ENCODE measurements around the gene UBE3B.

Gene UBE3B

DNA sequence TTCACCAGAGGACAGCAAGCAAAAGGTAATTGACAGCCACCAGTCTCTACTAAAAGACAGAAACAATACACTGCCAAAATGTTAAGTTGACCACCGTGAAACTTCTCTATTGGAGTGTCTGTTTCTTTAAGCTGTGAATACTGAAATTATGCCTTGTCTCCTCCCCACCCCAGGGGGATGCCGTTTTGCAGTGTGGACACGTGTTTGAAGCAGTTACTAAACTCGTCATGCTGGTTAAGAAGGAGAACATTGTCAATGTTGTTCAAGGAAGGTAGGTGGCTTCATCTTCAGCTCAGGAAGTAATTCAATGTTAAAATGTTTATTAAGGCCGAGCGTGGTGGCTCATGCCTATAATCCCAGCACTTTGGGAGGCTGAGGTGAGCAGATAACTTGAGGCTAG is 33.2 kb upstream of the UBE3B start:
- no peaks in the 10 kb centered on the region for H3K4me1 Mint-ChIP-seq
- ATAC-seq (no peak), DNase-seq (no peak)
- H3K27me3 Mint-ChIP-seq = no peaks in the 10 kb centered on the region
- no peak overlapping the region for H3K4me3 Mint-ChIP-seq
- H3K27ac Mint-ChIP-seq = no peak overlapping the region
- H3K9me3 Mint-ChIP-seq = no peaks in the 10 kb centered on the region

DNA sequence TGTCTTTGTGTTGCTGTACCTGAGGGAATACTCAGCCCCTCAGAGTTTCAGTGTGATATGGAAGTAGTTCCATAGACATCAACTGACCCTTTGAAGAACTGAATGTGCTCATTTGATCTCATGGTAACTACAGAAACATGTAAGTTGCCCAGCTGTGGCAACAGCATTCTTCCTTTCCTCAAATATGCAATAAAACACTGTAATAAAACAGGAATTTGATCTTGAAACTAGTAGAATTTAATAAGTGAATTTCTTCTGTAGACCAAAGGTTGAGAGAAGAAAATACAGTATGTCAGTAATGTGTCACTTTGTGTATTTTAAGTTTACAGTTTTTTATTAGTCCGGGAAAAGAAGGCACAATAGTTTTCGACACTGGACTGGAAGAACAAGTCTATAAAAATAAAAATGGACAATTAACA is 32.2 kb upstream of the UBE3B start:
- H3K27ac Mint-ChIP-seq = no peak overlapping the region
- H3K9me3 Mint-ChIP-seq = no peaks in the 10 kb centered on the region

DNA sequence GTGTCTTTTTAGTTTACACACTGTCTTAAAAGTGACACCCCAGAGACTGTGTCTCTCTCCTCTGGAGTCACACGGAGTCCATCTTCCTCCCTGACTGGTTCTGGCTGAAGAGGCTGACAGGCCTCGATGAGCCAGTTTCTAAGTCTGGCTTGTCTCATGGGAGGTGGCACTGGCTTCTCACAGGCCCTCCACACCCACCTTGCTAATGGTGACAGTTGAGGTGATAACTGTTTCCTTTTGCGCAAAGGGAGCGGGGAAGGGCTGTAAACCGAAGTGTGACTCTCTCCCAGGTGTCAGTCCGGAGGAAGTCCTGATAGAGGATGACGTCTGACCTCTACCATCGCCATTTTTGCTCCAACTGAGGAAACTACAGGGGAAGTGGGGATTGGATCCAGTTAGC is 30.6 kb upstream of the UBE3B start:
- no peak for ATAC-seq
- H3K4me1 Mint-ChIP-seq = peaks cover 5% of the 10 kb centered on the region
- DNase-seq = no peak
- no peak overlapping the region for H3K4me3 Mint-ChIP-seq
- no peak overlapping the region for H3K27ac Mint-ChIP-seq
- no peaks in the 10 kb centered on the region for H3K9me3 Mint-ChIP-seq
- no peaks in the 10 kb centered on the region for H3K27me3 Mint-ChIP-seq

More for the DNA sequence above, 32.2 kb upstream of the UBE3B start:
- no peak for DNase-seq
- H3K4me3 Mint-ChIP-seq = no peak overlapping the region
- no peaks in the 10 kb centered on the region for H3K27me3 Mint-ChIP-seq
- ATAC-seq = no peak
- peaks cover under 1% of the 10 kb centered on the region for H3K4me1 Mint-ChIP-seq

DNA sequence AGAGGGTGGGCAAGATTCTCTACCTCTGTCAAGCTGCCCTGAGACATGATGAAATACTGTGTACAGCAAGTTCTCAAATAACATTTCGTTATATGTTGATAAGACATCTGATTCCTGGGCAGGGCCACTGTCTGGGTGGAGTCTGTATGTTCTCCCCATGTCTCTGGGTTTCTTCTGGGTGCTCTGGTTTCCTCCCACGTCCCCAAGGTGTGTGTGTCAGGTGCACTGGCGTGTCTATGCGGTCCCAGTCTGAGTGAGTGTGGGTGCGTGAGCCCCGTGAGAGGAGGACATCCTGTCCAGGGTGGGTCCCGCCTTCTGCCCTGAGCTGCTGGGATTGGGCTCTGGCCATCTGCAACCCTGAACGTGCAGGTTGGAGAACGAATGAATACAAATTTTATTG is 30.0 kb upstream of the UBE3B start:
- Mint-ChIP-seq H3K4me3 (no peak overlapping the region), H3K9me3 (no peaks in the 10 kb centered on the region), H3K27ac (peak overlapping the region in 1 of 2 donors; percentile 65), H3K4me1 (peaks cover 5% of the 10 kb centered on the region), H3K27me3 (no peaks in the 10 kb centered on the region)
- DNase-seq (no peak), ATAC-seq (no peak)

DNA sequence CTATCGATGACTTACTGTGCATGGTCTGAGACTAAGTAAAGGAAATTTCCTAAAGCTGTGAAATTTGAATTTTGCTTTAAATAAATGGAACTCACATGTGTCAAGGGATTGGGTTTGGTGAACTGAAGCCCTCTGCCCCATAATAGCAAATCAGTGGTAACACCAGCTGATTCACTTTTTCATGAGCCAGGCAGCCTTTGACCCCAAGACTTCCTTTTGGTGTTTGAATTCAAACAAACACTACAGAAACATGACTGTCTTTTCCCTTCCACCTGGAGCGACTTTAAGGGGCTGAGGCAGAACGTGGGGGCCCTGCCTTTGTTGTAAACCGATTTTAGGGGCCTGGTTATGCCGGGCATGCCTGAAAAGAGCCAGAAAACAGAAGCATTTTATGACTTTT is 29.2 kb upstream of the UBE3B start:
- Mint-ChIP-seq H3K4me3 (no peak overlapping the region), H3K27ac (no peak overlapping the region), H3K9me3 (no peaks in the 10 kb centered on the region), H3K4me1 (peaks cover 5% of the 10 kb centered on the region), H3K27me3 (no peaks in the 10 kb centered on the region)
- no peak for ATAC-seq
- no peak for DNase-seq

DNA sequence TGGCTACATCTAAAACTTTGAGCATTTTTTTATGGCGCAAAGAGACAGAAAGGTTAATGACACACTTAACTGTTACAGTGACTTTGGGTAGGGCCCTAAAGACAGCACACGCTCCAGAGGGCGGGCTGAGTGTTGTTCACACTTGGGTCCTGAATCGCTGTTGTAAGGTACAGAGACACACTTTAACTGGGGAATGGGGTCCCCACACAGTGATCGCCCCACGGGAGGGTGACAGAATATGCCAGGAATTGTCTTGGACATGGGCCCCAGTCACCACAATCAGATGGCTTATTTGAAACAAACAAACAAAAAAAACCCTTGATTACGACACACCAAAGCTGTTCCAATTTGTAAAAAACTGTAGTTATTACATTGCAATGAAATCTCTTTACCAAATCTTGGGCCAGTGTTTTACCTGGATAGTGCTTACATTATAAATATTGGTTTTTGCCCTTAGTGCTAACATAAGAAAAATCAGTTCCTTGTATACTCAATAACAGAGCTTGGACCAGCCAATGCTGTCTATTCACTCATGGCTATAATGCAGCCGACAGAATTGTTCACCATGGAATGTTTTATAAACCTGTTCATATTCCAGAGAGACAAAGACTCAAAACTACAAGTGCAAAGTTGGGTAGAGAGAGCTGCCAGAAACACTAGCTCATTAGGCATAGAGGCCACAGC is 28.6 kb upstream of the UBE3B start:
- Mint-ChIP-seq H3K27me3 (no peaks in the 10 kb centered on the region), H3K27ac (no peak overlapping the region), H3K4me1 (peaks cover 5% of the 10 kb centered on the region), H3K9me3 (no peaks in the 10 kb centered on the region), H3K4me3 (no peak overlapping the region)
- DNase-seq = no peak
- ATAC-seq = no peak

DNA sequence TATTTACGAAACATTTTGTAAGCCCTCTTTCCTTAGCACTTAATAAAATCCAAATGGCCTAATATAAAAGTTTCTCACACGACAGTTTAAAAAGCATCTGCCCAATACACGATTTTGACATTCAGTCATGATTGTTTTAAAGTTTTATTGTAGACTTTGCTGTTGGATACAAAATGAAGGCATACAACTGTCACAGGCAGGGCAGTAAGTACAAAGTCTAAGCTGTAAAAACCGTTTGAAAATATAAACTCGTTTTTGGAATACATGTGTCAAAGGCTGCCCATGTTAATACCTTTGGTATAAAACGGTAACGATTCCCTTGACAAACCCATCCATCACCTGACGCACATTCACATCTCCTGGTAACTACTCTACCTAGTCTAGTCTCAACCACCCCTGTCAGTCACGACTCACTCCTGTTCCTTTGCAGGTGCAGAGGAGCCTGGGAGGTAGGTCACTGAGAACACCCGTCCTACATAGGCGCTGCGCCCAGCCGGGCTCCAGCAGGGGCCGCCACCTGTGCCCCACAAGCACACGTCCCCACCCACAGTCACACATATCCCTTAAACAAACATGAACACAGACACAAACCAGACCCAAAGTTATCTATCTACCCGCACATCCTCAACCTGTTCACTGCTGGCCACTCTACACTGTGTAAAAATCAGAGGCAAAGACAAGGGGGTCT is 27.4 kb upstream of the UBE3B start:
- Mint-ChIP-seq H3K27ac (no peak overlapping the region), H3K27me3 (no peaks in the 10 kb centered on the region), H3K4me3 (no peak overlapping the region), H3K4me1 (peaks cover 5% of the 10 kb centered on the region), H3K9me3 (no peaks in the 10 kb centered on the region)
- DNase-seq = no peak
- ATAC-seq = no peak

DNA sequence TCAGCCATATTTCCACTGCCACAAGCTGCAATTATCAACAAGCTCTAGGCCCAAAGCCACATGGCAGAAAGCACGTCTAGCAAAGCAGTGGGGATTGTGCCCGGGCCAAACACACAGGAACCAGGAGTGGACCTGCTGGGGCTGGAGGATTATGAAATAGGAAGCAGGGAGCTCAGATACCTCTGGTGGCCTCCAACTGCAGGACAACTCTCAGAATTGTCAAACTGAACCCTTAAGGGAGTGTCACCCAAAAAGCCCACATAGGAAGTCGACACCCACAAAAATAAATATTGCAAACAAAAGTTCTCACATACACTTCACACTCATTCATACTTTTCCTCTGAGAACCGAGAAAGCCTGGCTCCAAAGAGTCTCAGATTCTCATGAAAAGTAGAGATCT is 26.5 kb upstream of the UBE3B start:
- Mint-ChIP-seq H3K9me3 (no peaks in the 10 kb centered on the region), H3K27ac (peak overlapping the region in 1 of 2 donors; percentile 63), H3K4me3 (no peak overlapping the region), H3K27me3 (no peaks in the 10 kb centered on the region), H3K4me1 (peaks cover 5% of the 10 kb centered on the region)
- ATAC-seq (no peak), DNase-seq (no peak)

DNA sequence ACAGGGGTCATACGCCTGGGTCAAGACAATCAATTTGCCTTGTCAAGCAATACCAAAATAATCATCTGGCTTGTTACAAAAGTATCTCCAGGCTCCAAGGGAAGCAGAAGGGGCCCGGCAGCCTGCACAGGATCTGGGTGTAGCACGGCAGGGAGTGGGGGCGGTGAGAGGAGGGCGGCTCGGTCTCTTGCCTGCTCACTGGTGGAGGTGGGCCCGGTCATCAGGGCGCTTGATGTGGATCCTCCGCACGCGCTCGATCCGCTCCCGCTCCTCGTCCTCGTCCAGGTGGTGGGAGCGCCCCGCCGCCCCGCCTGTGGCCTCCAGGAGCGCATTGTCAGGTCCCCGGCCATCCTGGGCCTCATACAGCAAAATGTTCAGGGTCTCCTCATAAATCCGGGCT is 26.0 kb upstream of the UBE3B start:
- H3K4me1 Mint-ChIP-seq = peaks cover 5% of the 10 kb centered on the region
- H3K9me3 Mint-ChIP-seq = no peaks in the 10 kb centered on the region
- no peak overlapping the region for H3K4me3 Mint-ChIP-seq
- no peak for DNase-seq
- H3K27ac Mint-ChIP-seq = no peak overlapping the region
- H3K27me3 Mint-ChIP-seq = no peaks in the 10 kb centered on the region
- ATAC-seq = no peak

DNA sequence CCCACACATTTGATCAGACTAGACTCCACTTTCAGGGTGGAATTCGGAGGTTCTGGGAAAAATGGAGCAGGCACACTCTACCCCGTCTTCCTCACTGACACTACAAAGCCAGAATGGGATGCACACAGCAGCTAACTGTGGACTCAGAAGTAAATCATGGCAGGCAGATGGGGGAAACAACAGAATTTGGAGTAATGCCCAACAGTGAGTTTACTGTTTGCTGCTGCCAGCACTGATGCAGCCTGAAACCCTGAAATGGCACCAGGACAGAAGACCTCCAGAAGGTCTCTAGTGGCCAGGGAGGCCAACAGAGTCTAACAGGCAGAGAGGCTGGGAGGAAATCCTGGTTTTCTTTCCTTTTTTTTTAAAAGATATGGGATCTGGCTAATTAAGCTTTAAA is 24.9 kb upstream of the UBE3B start:
- no peak overlapping the region for H3K27ac Mint-ChIP-seq
- H3K9me3 Mint-ChIP-seq = no peaks in the 10 kb centered on the region
- ATAC-seq = no peak
- no peak overlapping the region for H3K4me3 Mint-ChIP-seq
- peaks cover 5% of the 10 kb centered on the region for H3K4me1 Mint-ChIP-seq
- H3K27me3 Mint-ChIP-seq = no peaks in the 10 kb centered on the region
- no peak for DNase-seq

DNA sequence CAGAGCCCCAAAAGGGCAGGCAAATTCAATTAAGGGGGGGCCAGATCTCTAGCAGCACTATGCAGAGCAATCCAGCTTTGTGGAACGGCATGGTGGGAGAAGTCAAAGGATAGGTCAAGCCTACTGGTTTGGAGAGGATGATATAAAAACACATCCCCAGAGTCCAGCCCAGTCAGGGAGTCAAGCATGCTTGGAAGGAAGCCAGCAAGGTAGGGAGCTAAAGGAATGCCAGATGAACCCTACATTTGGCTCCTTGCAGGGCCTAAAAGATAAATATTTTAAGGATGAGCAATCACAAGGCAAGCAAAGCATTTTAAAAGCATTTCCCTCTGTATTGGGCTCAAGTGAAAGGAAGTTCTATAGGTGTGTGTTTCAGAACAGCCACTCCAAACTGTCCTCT is 21.7 kb upstream of the UBE3B start:
- H3K4me3 Mint-ChIP-seq = no peak overlapping the region

DNA sequence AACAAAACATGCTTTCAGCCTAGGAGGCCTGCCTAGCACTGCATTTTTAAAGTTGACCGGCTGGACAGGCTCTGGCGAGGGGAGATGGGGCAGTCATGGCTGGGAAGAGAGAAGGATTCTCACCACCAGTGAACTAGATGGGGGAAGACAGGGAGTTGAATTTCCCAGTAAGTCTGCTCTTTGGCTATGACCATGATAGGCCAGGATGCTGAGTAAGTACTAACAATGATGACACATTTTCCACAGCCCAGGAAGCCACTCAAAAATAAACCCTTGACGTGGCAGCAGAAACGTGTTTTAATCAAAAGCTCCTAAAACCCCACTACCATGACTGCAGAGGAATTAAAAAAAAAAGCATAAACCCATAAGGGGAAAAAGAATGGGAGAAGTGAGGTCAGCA is 19.3 kb upstream of the UBE3B start:
- DNase-seq (no peak), ATAC-seq (no peak)
- peaks cover 21% of the 10 kb centered on the region for H3K4me1 Mint-ChIP-seq
- no peak overlapping the region for H3K27ac Mint-ChIP-seq
- H3K4me3 Mint-ChIP-seq = no peak overlapping the region
- H3K27me3 Mint-ChIP-seq = no peaks in the 10 kb centered on the region
- H3K9me3 Mint-ChIP-seq = no peaks in the 10 kb centered on the region

More for the DNA sequence above, 21.7 kb upstream of the UBE3B start:
- DNase-seq (no peak), ATAC-seq (no peak)
- Mint-ChIP-seq H3K27ac (no peak overlapping the region), H3K4me1 (peaks cover 7% of the 10 kb centered on the region), H3K9me3 (no peaks in the 10 kb centered on the region), H3K27me3 (no peaks in the 10 kb centered on the region)

DNA sequence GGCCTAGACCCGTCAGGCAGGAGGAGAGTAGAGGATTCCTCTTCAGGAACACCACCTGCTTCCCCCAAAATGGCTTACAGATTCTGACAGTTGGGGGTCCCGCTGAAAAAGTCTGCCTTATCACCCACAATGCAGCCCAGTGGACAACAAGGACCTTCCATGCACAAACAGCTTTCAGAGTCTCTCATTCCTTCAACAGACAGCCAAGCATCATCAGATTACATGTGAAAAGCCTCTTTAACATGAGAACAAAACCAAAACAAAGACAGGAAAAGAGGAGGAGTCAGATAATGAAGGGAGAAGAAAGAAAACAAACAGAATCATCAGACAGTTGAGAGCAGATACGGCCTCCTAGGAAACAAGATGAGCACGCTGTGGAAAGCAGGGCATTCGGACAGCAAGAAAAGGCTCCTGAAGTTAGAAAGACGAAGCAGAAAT is 18.6 kb upstream of the UBE3B start:
- Mint-ChIP-seq H3K27ac (no peak overlapping the region), H3K4me3 (no peak overlapping the region), H3K9me3 (no peaks in the 10 kb centered on the region), H3K4me1 (peaks cover 28% of the 10 kb centered on the region), H3K27me3 (no peaks in the 10 kb centered on the region)
- DNase-seq (no peak), ATAC-seq (no peak)

DNA sequence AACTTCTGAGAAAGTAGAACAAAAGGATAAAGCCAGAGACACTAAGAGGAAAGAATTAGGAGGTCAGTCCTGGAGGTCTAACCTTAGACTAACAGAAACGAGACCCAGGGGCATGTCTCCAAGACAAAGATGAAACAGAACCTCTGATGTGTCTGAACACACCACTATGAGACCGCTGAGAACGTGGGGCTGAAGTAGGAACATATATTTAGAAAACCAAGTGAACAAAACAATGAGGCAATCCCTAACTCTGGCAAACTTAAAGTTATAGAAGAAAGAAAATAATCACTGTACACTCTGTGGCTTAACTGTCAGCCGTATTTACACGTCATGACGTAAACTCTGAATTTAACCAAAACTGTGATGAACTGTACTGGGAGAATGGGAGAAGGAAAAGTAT is 18.2 kb upstream of the UBE3B start:
- Mint-ChIP-seq H3K27me3 (no peaks in the 10 kb centered on the region), H3K4me1 (peaks cover 33% of the 10 kb centered on the region), H3K9me3 (no peaks in the 10 kb centered on the region), H3K27ac (no peak overlapping the region), H3K4me3 (no peak overlapping the region)
- DNase-seq = no peak
- ATAC-seq = no peak

DNA sequence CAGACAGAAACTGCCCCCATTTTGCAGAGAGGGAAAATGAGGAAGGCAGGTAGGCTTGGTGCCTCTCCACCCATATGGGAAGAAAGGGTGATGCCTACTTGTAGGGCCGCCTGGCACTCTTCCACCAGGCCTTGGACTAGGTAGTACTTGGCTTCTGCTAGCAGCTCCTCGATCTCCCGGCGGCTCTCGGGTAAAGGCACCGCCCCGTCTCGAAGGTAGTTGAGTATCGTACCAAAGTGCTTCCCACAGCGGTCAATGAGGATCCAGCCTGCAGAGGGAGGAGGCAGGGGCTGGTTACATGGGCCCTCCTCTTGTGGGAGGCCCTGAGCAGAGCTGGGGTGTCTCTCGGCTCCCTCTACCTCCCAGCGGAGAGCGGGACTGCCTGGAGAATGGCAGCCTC is 16.9 kb upstream of the UBE3B start:
- H3K27me3 Mint-ChIP-seq = no peaks in the 10 kb centered on the region
- H3K4me3 Mint-ChIP-seq = no peak overlapping the region
- H3K27ac Mint-ChIP-seq = no peak overlapping the region
- DNase-seq (no peak), ATAC-seq (no peak)
- no peaks in the 10 kb centered on the region for H3K9me3 Mint-ChIP-seq
- peaks cover 45% of the 10 kb centered on the region for H3K4me1 Mint-ChIP-seq

DNA sequence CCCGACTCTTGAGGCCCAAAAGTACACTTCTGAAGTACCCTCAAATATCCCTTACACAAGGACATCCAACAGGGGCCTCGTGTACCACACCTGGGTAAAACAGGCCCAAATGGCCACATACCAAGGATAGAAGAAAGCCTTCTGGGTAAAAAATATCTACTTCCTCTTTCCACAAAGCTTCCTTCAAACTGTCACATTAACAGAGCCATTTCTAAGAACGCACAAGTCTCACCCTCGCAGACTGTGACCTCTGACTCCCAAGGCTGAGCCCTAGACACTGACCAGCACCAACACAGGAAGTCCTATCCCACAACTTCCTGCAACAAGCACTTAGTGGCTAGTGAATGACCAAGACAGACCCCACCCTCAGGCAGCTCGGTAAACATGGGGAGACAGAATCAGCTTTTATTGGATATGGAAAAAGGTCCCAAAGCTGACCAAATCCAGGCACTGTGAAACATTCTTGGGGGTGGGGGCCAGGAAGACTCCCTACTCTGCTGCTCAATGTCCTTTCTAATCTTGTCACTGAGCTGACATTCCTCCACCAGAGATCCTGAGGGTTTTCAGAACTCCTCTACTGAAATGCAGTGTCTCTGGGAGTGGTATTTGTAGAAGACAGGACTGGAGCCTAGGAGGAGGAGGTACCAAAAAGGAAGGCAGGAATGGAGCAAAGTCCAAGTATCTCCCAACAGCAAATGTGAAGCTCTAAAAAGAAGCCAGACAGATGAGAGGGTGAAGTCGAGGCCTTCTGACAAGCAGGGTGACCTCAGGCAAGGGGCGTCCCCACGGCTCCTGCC is 16.2 kb upstream of the UBE3B start:
- Mint-ChIP-seq H3K27ac (peak overlapping the region in 1 of 2 donors; percentile 38), H3K27me3 (no peaks in the 10 kb centered on the region), H3K4me3 (no peak overlapping the region), H3K4me1 (peaks cover 52% of the 10 kb centered on the region), H3K9me3 (no peaks in the 10 kb centered on the region)
- no peak for ATAC-seq
- DNase-seq = no peak

Measured in stimulated activated naive CD8-positive, alpha-beta T cell treated with anti-CD3 and anti-CD28 coated beads, Interleukin-15, amount 100 ng/mL, for 72 hours (primary cell).